GM21390 (cell line): ENCODE data around the gene GNB5.
"Not testable (repeated sequence)": the region's sequence is repeated elsewhere in the genome, so short reads cannot be mapped to it uniquely, and the experiment has no call there.

ENCODE experiments used
- ATAC-seq: cut with Tn5 transposase; IDR thresholded peaks from one replicate; pipeline ENCODE4 v1.9.1; 2021; ENCODE audit not compliant: unreplicated experiment

Gene GNB5

GRCh38 chr15:52095597-52096262 is 95.5 kb downstream of the GNB5 start:
- ATAC-seq, result no peak

- no peak for ATAC-seq
Observed at GRCh38 chr15:52094811-52095584, 96.2 kb downstream of the GNB5 start.

GRCh38 chr15:52093539-52094510 is 97.4 kb downstream of the GNB5 start:
- no peak for ATAC-seq

- ATAC-seq, result no peak
Observed at GRCh38 chr15:52093167-52093538, 98.0 kb downstream of the GNB5 start.

GRCh38 chr15:52090193-52090592 is 101.0 kb downstream of the GNB5 start:
- no peak for ATAC-seq

GRCh38 chr15:52086011-52086786 is 105.0 kb downstream of the GNB5 start:
- no peak for ATAC-seq

GRCh38 chr15:52085299-52085698 is 105.9 kb downstream of the GNB5 start:
- ATAC-seq, result no peak

- ATAC-seq, result no peak
Observed at GRCh38 chr15:52083603-52084002, 107.6 kb downstream of the GNB5 start.

- not testable (repeated sequence) for ATAC-seq
Observed at GRCh38 chr15:52083037-52083359, 108.2 kb downstream of the GNB5 start.

- ATAC-seq, result peak; percentile 80
Observed at GRCh38 chr15:52082197-52083036, 108.8 kb downstream of the GNB5 start.

GRCh38 chr15:52080706-52081392 is 110.3 kb downstream of the GNB5 start:
- ATAC-seq, result no peak

- no peak for ATAC-seq
Observed at GRCh38 chr15:52080031-52080430, 111.2 kb downstream of the GNB5 start.

GRCh38 chr15:52078876-52079700 is 112.1 kb downstream of the GNB5 start:
- ATAC-seq, result no peak

GRCh38 chr15:52078197-52078875 is 112.9 kb downstream of the GNB5 start:
- no peak for ATAC-seq

GRCh38 chr15:52076889-52077781 is 114.1 kb downstream of the GNB5 start:
- no peak for ATAC-seq

GRCh38 chr15:52071570-52071969 is 119.6 kb downstream of the GNB5 start:
- ATAC-seq, result no peak

GRCh38 chr15:52069559-52069958 is 121.6 kb downstream of the GNB5 start:
- no peak for ATAC-seq
